Sigmoid colon (tissue), 4 donors: Measurements from ENCODE around the gene MEX3C.

Experiments
- EP300 ChIP-seq, 4 donors: sonication (generic); formaldehyde crosslinking; IDR thresholded peaks; one replicate each; pipeline ENCODE4 v1.6.1; 2017; ENCODE audit warnings: antibody characterized with exemption in 4 of 4
- POLR2A ChIP-seq, 2 donors: fragments of 450-650 bp; IDR thresholded peaks; one replicate each; pipeline ENCODE4 v1.6.1; 2016; ENCODE audit warnings: antibody characterized with exemption in 2 of 2, mild to moderate bottlenecking in 2 of 2, moderate library complexity in 2 of 2
- POLR2AphosphoS5 ChIP-seq, 4 donors: sonication (generic); formaldehyde crosslinking; IDR thresholded peaks; one replicate each; pipeline ENCODE4 v1.6.1; 2017; ENCODE audit warnings: antibody characterized with exemption in 4 of 4
- TF ChIP-seq, protein P1 (sequence below), 4 experiments: fragments of 450-650 bp in 3 of 4; fragments of 200-600 bp in 1 of 4; IDR thresholded peaks; one replicate each; pipeline ENCODE4 v1.5.1; 2016 to 2019; ENCODE audit warnings: antibody characterized with exemption in 4 of 4, mild to moderate bottlenecking in 3 of 4, moderate library complexity in 2 of 4

DNA sequence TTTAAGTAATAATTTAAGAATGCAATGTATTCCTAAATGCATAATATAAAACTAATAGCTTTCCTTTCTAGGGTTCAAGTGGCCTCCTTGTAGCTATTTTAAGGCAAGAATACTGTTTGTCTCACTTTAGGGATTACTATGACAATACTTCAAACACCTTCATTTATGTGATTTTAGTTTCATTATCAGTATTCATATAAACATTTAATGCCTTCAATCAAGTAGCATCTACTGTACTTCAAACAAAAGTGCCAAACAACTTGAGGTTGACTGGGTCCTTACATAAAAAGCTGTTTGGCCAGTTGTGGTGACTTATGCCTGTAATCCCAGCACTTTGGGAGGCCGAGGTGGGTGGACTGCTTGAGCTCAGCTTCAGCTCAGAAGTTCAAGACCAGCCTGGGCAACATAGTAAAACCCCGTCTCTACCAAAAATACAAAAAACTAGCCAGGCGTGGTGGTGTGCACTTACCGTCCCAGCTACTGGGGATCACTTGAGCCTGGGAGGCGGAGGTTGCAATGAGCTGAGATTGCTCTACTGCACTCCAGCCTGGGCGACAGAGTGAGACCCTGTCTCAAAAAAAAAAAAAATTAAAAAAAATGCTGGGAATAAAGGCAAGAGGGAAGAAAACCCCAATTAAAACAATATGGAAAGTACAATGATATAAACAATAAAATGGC, 9.3 kb downstream of the MEX3C start:
- TF ChIP-seq POLR2AphosphoS5 (IDR thresholded peaks at IDR 0.05) (no peak), POLR2A (IDR thresholded peaks at IDR 0.05) (no peak), EP300 (IDR thresholded peaks at IDR 0.05) (no peak)
- TF ChIP-seq, protein P1, sequence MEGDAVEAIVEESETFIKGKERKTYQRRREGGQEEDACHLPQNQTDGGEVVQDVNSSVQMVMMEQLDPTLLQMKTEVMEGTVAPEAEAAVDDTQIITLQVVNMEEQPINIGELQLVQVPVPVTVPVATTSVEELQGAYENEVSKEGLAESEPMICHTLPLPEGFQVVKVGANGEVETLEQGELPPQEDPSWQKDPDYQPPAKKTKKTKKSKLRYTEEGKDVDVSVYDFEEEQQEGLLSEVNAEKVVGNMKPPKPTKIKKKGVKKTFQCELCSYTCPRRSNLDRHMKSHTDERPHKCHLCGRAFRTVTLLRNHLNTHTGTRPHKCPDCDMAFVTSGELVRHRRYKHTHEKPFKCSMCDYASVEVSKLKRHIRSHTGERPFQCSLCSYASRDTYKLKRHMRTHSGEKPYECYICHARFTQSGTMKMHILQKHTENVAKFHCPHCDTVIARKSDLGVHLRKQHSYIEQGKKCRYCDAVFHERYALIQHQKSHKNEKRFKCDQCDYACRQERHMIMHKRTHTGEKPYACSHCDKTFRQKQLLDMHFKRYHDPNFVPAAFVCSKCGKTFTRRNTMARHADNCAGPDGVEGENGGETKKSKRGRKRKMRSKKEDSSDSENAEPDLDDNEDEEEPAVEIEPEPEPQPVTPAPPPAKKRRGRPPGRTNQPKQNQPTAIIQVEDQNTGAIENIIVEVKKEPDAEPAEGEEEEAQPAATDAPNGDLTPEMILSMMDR (IDR thresholded peaks at IDR 0.05), result no peak
